GM18526 (cell line): ENCODE data around the gene IL21R.
A peak's percentile ranks its signal among the peaks of the same experiment; 100 is the strongest.

ENCODE experiments used
- POLR2A ChIP-seq: IDR thresholded peaks from 3 replicates; pipeline ENCODE4 v1.6.1; 2011; ENCODE audit not compliant: insufficient read length; ENCODE audit errors: extremely low read depth

Gene IL21R

GRCh38 chr16:27404163-27404823 lies 2.3 kb downstream of the IL21R start:
- no peak for TF ChIP-seq POLR2A

- peak; percentile 29 for TF ChIP-seq POLR2A
Observed at GRCh38 chr16:27405546-27406451, 3.8 kb downstream of the IL21R start.

- no peak for TF ChIP-seq POLR2A
Observed at GRCh38 chr16:27406511-27407128, 4.6 kb downstream of the IL21R start.

- no peak for TF ChIP-seq POLR2A
Observed at GRCh38 chr16:27407133-27407532, 5.2 kb downstream of the IL21R start.

GRCh38 chr16:27408012-27408601 lies 6.1 kb downstream of the IL21R start:
- no peak for TF ChIP-seq POLR2A

- peak; percentile 5 for TF ChIP-seq POLR2A
Observed at GRCh38 chr16:27408602-27409031, 6.6 kb downstream of the IL21R start.

GRCh38 chr16:27410761-27411160 lies 8.8 kb downstream of the IL21R start:
- TF ChIP-seq POLR2A: no peak

GRCh38 chr16:27413956-27414355 lies 12.0 kb downstream of the IL21R start:
- TF ChIP-seq POLR2A: no peak

- TF ChIP-seq POLR2A: no peak
Observed at GRCh38 chr16:27414788-27415431, 12.9 kb downstream of the IL21R start.

- TF ChIP-seq POLR2A: no peak
Observed at GRCh38 chr16:27417047-27417671, 15.2 kb downstream of the IL21R start.

GRCh38 chr16:27421961-27422740 lies 20.2 kb downstream of the IL21R start:
- no peak for TF ChIP-seq POLR2A

GRCh38 chr16:27424772-27425498 lies 23.0 kb downstream of the IL21R start:
- no peak for TF ChIP-seq POLR2A

- no peak for TF ChIP-seq POLR2A
Observed at GRCh38 chr16:27425961-27426360, 24.0 kb downstream of the IL21R start.
